Stomach (tissue), 9 donors: Measurements from ENCODE around the gene TNNT1. TPM values are rescaled to one million over a fixed set of nuclear protein-coding genes. Genes with fewer than 3 reads are reported as not detected.
A peak's percentile ranks its signal among the peaks of the same experiment; 100 is the strongest.
"Not testable (repeated sequence)": the region's sequence is repeated elsewhere in the genome, so short reads cannot be mapped to it uniquely, and the experiment has no call there.

Experiments used
- DNase-seq, 2 donors: peaks; one replicate each; pipeline versions ENCODE4 v3.0.0 to v3.0.0-alpha.2; 2013 to 2019
- H3K27ac ChIP-seq, 5 donors: fragments of 200-600 bp in 4 of 5; sonication (generic) in 4 of 5; one replicate each; pipeline ENCODE4 v1.5.1; 2013 to 2019; ENCODE audit warnings: mild to moderate bottlenecking in 1 of 5, moderate library complexity in 1 of 5
- H3K27me3 ChIP-seq, 3 donors: fragments of 200-600 bp; sonication (generic); one replicate each; pipeline ENCODE4 v1.5.1; 2017 to 2019; ENCODE audit warnings: mixed run types in 1 of 3
- H3K36me3 ChIP-seq, 4 donors: fragments of 200-600 bp; sonication (generic); 1 replicate in 3 of 4; 2 replicates in 1 of 4; pipeline ENCODE4 v1.5.1; 2016 to 2019
- H3K4me1 ChIP-seq, 4 donors: fragments of 200-600 bp; sonication (generic); one replicate each; pipeline ENCODE4 v1.5.1; 2016 to 2019
- H3K4me3 ChIP-seq, 4 donors: fragments of 200-600 bp; sonication (generic) in 3 of 4; one replicate each; pipeline ENCODE4 v1.5.1; 2016 to 2019; ENCODE audit warnings: mild to moderate bottlenecking in 1 of 4
- H3K9me3 ChIP-seq, 4 donors: fragments of 200-600 bp; sonication (generic); one replicate each; pipeline ENCODE4 v1.5.1; 2016 to 2019
- CTCF ChIP-seq, 7 experiments: fragments of 450-650 bp in 4 of 7; fragments of 200-600 bp in 3 of 7; sonication (generic) in 3 of 7; IDR thresholded peaks; one replicate each; pipeline ENCODE4 v1.5.1; 2016 to 2019; ENCODE audit warnings: antibody characterized with exemption in 7 of 7, control low read depth in 2 of 7, mild to moderate bottlenecking in 1 of 7
- EP300 ChIP-seq: sonication (generic); formaldehyde crosslinking; IDR thresholded peaks from one replicate; pipeline ENCODE4 v1.6.1; 2017; ENCODE audit warnings: antibody characterized with exemption
- POLR2A ChIP-seq, 4 donors: fragments of 450-650 bp; IDR thresholded peaks; one replicate each; pipeline ENCODE4 v1.6.1; 2016; ENCODE audit warnings: antibody characterized with exemption in 4 of 4, control low read depth in 2 of 4, mild to moderate bottlenecking in 1 of 4, moderate library complexity in 1 of 4
- POLR2AphosphoS5 ChIP-seq, 3 donors: sonication (generic); formaldehyde crosslinking; IDR thresholded peaks; one replicate each; pipeline ENCODE4 v1.6.1; 2016; ENCODE audit warnings: antibody characterized with exemption in 3 of 3
- WGBS, 5 donors: extraction: QIAGEN DNeasy Blood & Tissue Kit in 3 of 5; methylation state at CpG; one replicate each; pipeline versions ENCODE4 v1.1.5 to v1.1.7; 2013 to 2018; 5-methylcytosine and 5-hydroxymethylcytosine counted together
- intact Hi-C: fragments of 100-400 bp; cut with DNase I; formaldehyde crosslinking; loops from one replicate; pipeline ENCODE4 v1.15.1; 2023; ENCODE audit warnings: low total_unique reads
- polyA plus RNA-seq, 3 donors: library from polyadenylated mRNA; stranded (reverse); fragments of 200-250 nt; gene quantifications; one replicate each; pipeline ENCODE4 v1.2.3, GENCODE V29; 2013
- total RNA-seq, 5 donors: library from RNA; depleted of rRNA; stranded (reverse); fragments of >200 nt; gene quantifications; one replicate each; pipeline versions ENCODE4 v1.1.0 to v1.2.3, GENCODE V29; 2014 to 2016
- donor health status: healthy with polysubstance abuse.
- donor health status: Bipolar disorder and iron deficiency.
- donor health status: healthy.

Gene TNNT1
- total and polyA plus RNA-seq, 8 donors = 0.87 to 19.6 (median 3.9) TPM; not detected in 4

GRCh38 chr19:55112777-55113569 lies 36.0 kb downstream of the TNNT1 start:
- WGBS, 5 donors = 54 to 75% (median 70%) methylated on average over 18 to 23 of the region's 23 CpGs
- H3K9me3 ChIP-seq = no peaks in the 10 kb centered on the region
- intact Hi-C loops = no loop called here
- H3K36me3 ChIP-seq = peaks cover 22 to 49% (median 36%) of the 10 kb centered on the region in 4 donors
- H3K27ac ChIP-seq = peak overlapping the region; percentile 7 to 95 (median 90)
- peaks cover 32 to 65% (median 48%) of the 10 kb centered on the region in 4 donors for H3K4me1 ChIP-seq
- TF ChIP-seq POLR2AphosphoS5 (IDR thresholded peaks at IDR 0.05) = no peak
- no peak for TF ChIP-seq EP300
- no peak for TF ChIP-seq CTCF (IDR thresholded peaks at IDR 0.05)
- TF ChIP-seq POLR2A (IDR thresholded peaks at IDR 0.05) = no peak
- DNase-seq = peak in 1 of 2 donors; percentile 44
- no peaks in the 10 kb centered on the region for H3K27me3 ChIP-seq
- H3K4me3 ChIP-seq = peak overlapping the region in 1 of 4 donors; percentile 9

- H3K27me3 ChIP-seq = no peaks in the 10 kb centered on the region
- H3K4me1 ChIP-seq = peaks cover 32 to 64% (median 46%) of the 10 kb centered on the region in 4 donors
- 87 to 94% (median 90%) methylated on average over 3 to 25 of the region's 25 CpGs for WGBS, 5 donors
- H3K9me3 ChIP-seq = no peaks in the 10 kb centered on the region
- no peak for DNase-seq
- H3K4me3 ChIP-seq = no peak overlapping the region
- peaks cover 22 to 49% (median 36%) of the 10 kb centered on the region in 4 donors for H3K36me3 ChIP-seq
- TF ChIP-seq POLR2AphosphoS5 (IDR thresholded peaks at IDR 0.05) (no peak), POLR2A (IDR thresholded peaks at IDR 0.05) (no peak), EP300 (no peak), CTCF (IDR thresholded peaks at IDR 0.05) (no peak)
- H3K27ac ChIP-seq = peak overlapping the region in 4 of 5 donors; percentile 78 to 95 (median 91)
- intact Hi-C loops = no loop called here
Measured at GRCh38 chr19:55112246-55112776, 36.7 kb downstream of the TNNT1 start.

- no peak for TF ChIP-seq EP300
- no peak for TF ChIP-seq POLR2A (IDR thresholded peaks at IDR 0.05)
- TF ChIP-seq POLR2AphosphoS5 (IDR thresholded peaks at IDR 0.05) = no peak
- TF ChIP-seq CTCF (IDR thresholded peaks at IDR 0.05) = no peak
Measured at GRCh38 chr19:55111238-55111831, 37.7 kb downstream of the TNNT1 start.

GRCh38 chr19:55109527-55110291 lies 39.3 kb downstream of the TNNT1 start:
- no peak overlapping the region for H3K4me3 ChIP-seq
- no peaks in the 10 kb centered on the region for H3K27me3 ChIP-seq
- no peak for DNase-seq
- H3K9me3 ChIP-seq = no peaks in the 10 kb centered on the region
- peaks cover 17 to 42% (median 25%) of the 10 kb centered on the region in 4 donors for H3K4me1 ChIP-seq
- H3K27ac ChIP-seq = peak overlapping the region in 1 of 5 donors; percentile 54
- intact Hi-C loops = no loop called here
- 81 to 89% (median 86%) methylated on average over 16 to 20 of the region's 20 CpGs for WGBS, 5 donors
- TF ChIP-seq CTCF (IDR thresholded peaks at IDR 0.05) (no peak), POLR2A (IDR thresholded peaks at IDR 0.05) (no peak), POLR2AphosphoS5 (IDR thresholded peaks at IDR 0.05) (no peak), EP300 (no peak)
- H3K36me3 ChIP-seq = peaks cover 22 to 64% (median 51%) of the 10 kb centered on the region in 4 donors

More at GRCh38 chr19:55111238-55111831, 37.7 kb downstream of the TNNT1 start:
- intact Hi-C loops = no loop called here
- Histone ChIP-seq H3K36me3 (peaks cover 22 to 57% (median 41%) of the 10 kb centered on the region in 4 donors), H3K27me3 (no peaks in the 10 kb centered on the region), H3K4me1 (peaks cover 32 to 59% (median 42%) of the 10 kb centered on the region in 4 donors), H3K27ac (peak overlapping the region in 4 of 5 donors; percentile 78 to 95 (median 91)), H3K4me3 (no peak overlapping the region), H3K9me3 (no peaks in the 10 kb centered on the region)
- no peak for DNase-seq
- 67 to 87% (median 82%) methylated on average over 21 of the region's 21 CpGs for WGBS, 5 donors

- H3K27ac ChIP-seq, DNase-seq, H3K27me3 ChIP-seq, H3K9me3 ChIP-seq, H3K4me3 ChIP-seq, intact Hi-C loops: not testable (repeated sequence)
- Histone ChIP-seq H3K36me3 (peaks cover 25 to 66% (median 59%) of the 10 kb centered on the region in 4 donors), H3K4me1 (peaks cover 0 to 18% (median 4%) of the 10 kb centered on the region in 4 donors)
- 90 to 100% (median 98%) methylated on average over 3 of the region's 3 CpGs for WGBS, 5 donors
Measured at GRCh38 chr19:55107252-55107651, 41.8 kb downstream of the TNNT1 start.
